ENCODE data around the gene E2F1. TPM values are rescaled to one million over a fixed set of nuclear protein-coding genes. Genes with fewer than 3 reads are reported as not detected.
A peak's percentile ranks its signal among the peaks of the same experiment; 100 is the strongest.

E2F1 gene
- total and polyA plus RNA-seq, 10 donors: 2.5 to 6.9 (median 5.0) TPM

DNA sequence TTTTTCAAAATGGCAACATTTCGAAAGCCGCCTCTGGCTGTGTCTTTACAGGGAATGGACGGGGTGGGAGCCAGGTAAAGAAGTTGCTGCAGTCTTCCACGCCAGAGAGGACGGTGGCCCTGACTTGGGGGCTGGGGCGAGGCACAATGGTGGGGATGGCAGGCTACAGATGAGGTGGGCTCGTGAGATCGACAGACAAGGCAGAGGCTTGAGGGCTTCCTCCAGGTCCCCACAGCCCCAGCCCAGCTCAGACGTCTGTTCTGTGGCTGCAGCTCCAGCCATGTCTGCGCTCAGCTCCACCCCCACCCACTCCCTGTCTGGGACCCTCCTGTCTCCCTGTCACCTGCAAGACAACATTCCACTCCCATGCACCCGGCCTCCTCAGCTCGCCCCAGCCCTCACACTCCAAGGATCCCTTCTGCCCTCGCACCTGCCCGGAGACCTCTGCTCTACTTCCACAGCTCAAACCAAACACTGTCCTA, 31.5 kb downstream of the E2F1 start:
- TF ChIP-seq POLR2AphosphoS5 (IDR thresholded peaks at IDR 0.05): no peak
- TF ChIP-seq CTCF (IDR thresholded peaks at IDR 0.05 in 8 of 11, conservative IDR thresholded peaks at IDR 0.05 in 3 of 11): no peak
- TF ChIP-seq POLR2A (IDR thresholded peaks at IDR 0.05): no peak
- Histone ChIP-seq H3K4me3 (no peak overlapping the region), H3K4me1 (peaks cover 0 to 15% (median 9%) of the 10 kb centered on the region in 6 donors), H3K27ac (no peak overlapping the region), H3K27me3 (replicated peaks in 1 of 7) (no peaks in the 10 kb centered on the region), H3K9me3 (no peaks in the 10 kb centered on the region), H3K36me3 (peaks cover 0 to 33% (median 6%) of the 10 kb centered on the region in 6 donors)
- DNase-seq: peak; percentile 59
- intact Hi-C loops (cut with DNase I; ENCODE audit: low total_unique reads): loop anchor here (5.0 kb wide), 1 partner anchor 197 kb away; no protein-coding TSS in a partner anchor
- 77 to 87% (median 79%) methylated on average over 13 to 14 of the region's 14 CpGs for WGBS, 5 donors

DNA sequence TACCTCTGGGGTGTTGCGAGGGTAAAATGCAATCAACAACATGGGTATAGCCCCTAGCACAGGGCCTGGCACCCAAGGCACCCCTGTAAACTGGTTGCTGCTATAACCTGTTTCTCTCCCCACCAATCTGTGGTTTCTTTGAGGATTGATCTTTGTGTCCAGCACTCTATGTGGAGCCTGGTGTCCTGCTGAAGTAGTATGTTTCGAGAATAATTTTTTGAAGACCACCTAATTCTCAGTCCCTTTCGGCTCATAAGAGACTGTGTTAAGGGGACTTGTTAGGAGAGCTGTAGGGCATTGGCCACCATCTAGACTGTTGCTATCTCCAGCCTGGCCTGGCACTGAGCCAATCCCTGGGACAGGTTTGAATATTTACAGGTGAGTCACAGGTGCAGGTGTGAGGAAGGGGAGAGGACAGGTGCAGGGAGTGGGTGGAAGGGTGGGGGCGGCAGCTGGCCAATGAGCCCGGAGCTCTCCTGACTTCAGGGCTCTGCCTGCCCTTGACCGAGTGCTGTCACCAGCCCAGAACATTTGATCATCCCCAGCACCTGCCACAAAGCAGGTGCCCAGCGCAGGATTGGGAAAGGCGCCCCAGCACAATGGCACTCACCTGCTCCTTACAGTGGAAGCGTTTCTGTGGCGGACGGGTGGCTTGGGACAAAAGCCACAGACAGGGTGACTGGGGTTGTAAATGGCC, 32.1 kb downstream of the E2F1 start:
- intact Hi-C loops (cut with DNase I; ENCODE audit: low total_unique reads): loop anchor here (5.0 kb wide), 1 partner anchor 197 kb away; no protein-coding TSS in a partner anchor
- peak; percentile 31 for DNase-seq
- peaks cover 0 to 29% (median 4%) of the 10 kb centered on the region in 6 donors for H3K36me3 ChIP-seq

DNA sequence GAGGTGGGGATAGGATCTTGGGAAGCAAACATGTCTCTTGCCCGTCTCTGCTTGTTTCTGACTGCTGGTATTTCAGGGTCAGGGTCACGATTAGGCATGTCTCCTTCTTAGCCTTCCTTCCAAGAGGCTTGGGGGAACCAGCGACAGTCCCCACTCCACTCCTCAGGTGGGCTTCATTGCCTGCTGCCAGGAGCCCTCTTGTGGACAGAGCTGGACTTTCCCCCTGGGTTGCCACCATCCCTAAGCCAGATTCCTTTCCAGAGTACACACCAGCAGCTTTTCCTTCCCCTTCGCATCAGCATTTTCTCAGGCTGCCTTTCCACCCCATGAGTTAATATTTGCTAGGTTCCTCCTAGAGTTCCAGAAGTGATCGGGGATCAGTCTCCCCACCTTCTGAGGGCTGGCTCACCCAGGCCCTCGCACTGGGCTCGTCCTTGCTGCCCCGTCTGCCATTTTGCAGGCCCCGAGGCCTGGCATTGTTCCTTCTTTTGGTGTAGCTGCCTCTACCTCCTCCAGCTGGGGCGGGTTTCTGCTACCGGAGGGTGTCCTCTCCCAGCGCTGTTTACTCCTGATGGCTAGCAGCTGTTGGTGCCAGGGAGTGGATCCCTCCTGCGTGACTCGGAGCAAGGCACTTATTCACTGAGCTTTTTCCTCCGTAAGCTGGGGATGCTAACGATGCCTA, 32.8 kb downstream of the E2F1 start:
- peak; percentile 66 to 87 (median 79) for TF ChIP-seq CTCF (IDR thresholded peaks at IDR 0.05 in 8 of 11, conservative IDR thresholded peaks at IDR 0.05 in 3 of 11)
- no peak for TF ChIP-seq POLR2A (IDR thresholded peaks at IDR 0.05)
- TF ChIP-seq POLR2AphosphoS5 (IDR thresholded peaks at IDR 0.05): peak; percentile 13 to 45 (median 40)
- Histone ChIP-seq H3K9me3 (no peaks in the 10 kb centered on the region), H3K27ac (peak overlapping the region in 1 of 8 donors; percentile 46), H3K27me3 (replicated peaks in 1 of 7) (no peaks in the 10 kb centered on the region), H3K4me1 (peaks cover 0 to 25% (median 11%) of the 10 kb centered on the region in 6 donors), H3K4me3 (no peak overlapping the region), H3K36me3 (peaks cover 0 to 29% (median 0%) of the 10 kb centered on the region in 6 donors)
- intact Hi-C loops (cut with DNase I; ENCODE audit: low total_unique reads): loop anchor here (5.0 kb wide), 1 partner anchor 196 kb away; no protein-coding TSS in a partner anchor
- peak; percentile 79 for DNase-seq
- WGBS, 5 donors: 52 to 65% (median 57%) methylated on average over 16 of the region's 16 CpGs

More for the DNA sequence above, 32.1 kb downstream of the E2F1 start:
- 86 to 92% (median 88%) methylated on average over 9 to 11 of the region's 11 CpGs for WGBS, 5 donors
- TF ChIP-seq POLR2AphosphoS5 (IDR thresholded peaks at IDR 0.05): peak in 1 of 3 donors; percentile 25
- TF ChIP-seq POLR2A (IDR thresholded peaks at IDR 0.05): no peak
- no peaks in the 10 kb centered on the region for H3K9me3 ChIP-seq
- H3K4me1 ChIP-seq: peaks cover 0 to 19% (median 9%) of the 10 kb centered on the region in 6 donors
- no peaks in the 10 kb centered on the region for H3K27me3 ChIP-seq (replicated peaks in 1 of 7)
- H3K4me3 ChIP-seq: no peak overlapping the region
- H3K27ac ChIP-seq: no peak overlapping the region

- Histone ChIP-seq H3K27ac (no peak overlapping the region), H3K27me3 (replicated peaks in 1 of 7) (no peaks in the 10 kb centered on the region), H3K4me3 (no peak overlapping the region), H3K4me1 (peaks cover 0 to 39% (median 17%) of the 10 kb centered on the region in 6 donors), H3K9me3 (no peaks in the 10 kb centered on the region), H3K36me3 (peaks cover 0 to 23% (median 0%) of the 10 kb centered on the region in 6 donors)
- intact Hi-C loops (cut with DNase I; ENCODE audit: low total_unique reads): loop anchor here (5.0 kb wide), 1 partner anchor 194 kb away; no protein-coding TSS in a partner anchor
- TF ChIP-seq POLR2AphosphoS5 (IDR thresholded peaks at IDR 0.05): no peak
- TF ChIP-seq CTCF (IDR thresholded peaks at IDR 0.05 in 8 of 11, conservative IDR thresholded peaks at IDR 0.05 in 3 of 11): no peak
- no peak for TF ChIP-seq POLR2A (IDR thresholded peaks at IDR 0.05)
- DNase-seq: peak; percentile 20
- WGBS, 5 donors: 77 to 82% (median 81%) methylated on average over 13 of the region's 13 CpGs
These were observed 34.6 kb downstream of the E2F1 start for GRCh38 chr20:33651562-33652048.

Measured in spleen (tissue), 11 donors.